Ecto neural progenitor cell (in vitro differentiated cells): Measurements from ENCODE around the gene ZC3H7A.

Source experiments
- DNase-seq: peaks from one replicate; pipeline ENCODE4 v3.0.0-alpha.2; 2018; ENCODE audit warnings: low spot score

The ZC3H7A gene

GRCh38 chr16:11774065-11774626, 22.9 kb downstream of the ZC3H7A start:
- no peak for DNase-seq

GRCh38 chr16:11768849-11769248, 28.2 kb downstream of the ZC3H7A start:
- DNase-seq = no peak

DNA sequence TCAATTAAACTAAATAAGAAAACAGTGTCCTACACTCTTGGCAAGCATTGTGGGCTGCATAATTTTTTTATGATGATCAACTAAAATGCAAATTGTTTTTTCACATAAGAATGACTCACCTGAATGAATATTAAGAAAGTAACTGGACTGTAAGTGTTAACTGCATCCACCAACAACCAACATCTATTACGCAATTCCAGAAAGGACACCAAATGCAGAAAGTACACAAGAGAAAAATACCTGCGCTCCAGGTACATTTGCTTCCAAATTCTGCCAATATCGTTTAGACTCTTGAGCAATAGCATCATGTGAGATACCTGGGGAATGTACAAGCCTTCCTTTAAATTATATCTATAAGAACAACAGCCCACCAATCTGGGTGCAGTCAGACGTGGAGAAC, 34.6 kb downstream of the ZC3H7A start:
- DNase-seq = no peak

- DNase-seq = no peak
Observed at GRCh38 chr16:11759997-11760396, 37.1 kb downstream of the ZC3H7A start.

DNA sequence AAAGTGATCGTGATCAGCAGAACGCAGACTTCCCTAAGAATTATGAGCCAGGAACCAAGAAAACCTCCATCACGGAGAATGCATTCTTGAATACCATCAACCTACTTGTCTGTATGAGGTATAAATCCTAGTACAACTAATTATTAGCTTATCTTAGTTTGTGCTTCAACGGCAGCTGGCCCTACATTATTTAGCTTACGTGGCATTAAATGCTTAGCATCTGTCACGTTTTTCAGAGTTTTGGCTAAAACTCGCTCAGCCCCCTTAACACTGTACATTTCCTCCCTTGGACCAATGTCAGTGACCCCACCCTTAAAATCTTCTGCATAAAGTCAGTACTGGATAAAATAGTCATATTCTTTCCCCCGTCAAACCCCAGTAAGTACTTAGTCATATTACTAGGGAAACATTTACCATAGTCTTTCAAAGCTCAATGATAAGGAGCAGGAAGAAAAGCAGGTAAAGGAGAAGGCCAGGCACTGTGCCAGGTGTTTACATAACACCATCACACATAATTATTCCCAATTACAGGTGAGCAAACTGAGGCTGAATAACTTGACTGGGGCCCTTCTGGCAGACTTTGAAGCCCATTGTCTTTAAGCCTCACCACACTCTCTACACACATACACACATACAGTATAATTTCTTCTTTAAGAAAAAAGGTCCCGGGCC, 37.8 kb downstream of the ZC3H7A start:
- DNase-seq = no peak

DNA sequence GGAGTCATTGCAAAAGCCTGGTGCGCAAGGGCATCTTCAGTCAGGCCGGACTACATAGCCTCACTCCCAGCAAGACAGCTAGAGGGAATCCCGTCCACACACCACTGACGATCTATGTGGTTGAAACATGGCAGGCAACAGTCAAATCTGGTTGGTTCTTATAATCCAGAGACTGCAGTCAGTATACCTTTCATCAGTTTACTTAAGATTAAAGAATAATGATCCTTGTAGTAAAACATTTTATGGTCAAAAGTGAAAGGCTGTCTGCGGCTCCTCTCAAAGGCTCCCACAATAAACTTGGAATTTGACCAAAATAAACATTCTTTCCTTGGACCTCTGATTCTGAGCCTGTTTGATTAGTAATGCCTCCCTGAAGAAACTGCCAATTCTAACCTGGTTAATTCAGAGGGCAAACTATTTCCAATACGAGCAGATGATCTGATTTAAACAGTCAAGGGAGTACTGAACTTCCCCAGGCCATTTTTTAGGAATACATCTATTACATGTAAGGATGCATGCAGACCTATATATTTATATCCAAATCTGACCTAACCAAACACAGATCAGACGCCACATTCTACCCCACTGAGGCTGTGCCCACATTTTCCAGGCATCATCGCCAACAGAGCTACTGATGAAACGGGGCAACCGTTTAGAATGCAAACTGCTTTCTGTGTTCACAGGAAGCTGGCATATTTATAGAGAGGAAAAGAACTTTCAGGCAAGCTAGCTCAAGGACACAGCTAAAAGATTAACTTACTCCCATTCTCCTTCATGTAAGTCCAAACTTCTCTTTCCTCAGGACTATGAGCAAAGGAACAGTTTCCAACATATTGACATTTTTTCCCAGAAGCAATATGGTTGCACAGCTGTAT, 39.1 kb downstream of the ZC3H7A start:
- no peak for DNase-seq

DNA sequence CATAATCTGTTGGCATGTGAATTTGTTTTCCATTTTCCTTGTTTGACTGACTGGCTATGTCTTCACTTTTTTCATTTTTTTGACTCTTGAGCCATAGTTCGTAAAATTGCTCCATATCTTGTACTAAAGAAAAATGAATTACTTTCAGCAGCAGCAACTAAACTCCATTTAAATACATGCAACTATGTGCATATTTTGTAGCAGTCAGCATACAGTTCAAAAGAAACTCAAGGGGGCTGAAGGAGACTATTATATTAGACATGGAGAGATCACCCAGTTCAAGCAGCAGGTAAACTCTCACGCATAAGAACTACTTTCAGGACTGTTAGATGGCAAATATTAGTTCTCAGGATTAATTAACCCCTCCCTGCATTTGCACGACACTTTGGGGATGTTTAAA, 40.8 kb downstream of the ZC3H7A start:
- no peak for DNase-seq

DNA sequence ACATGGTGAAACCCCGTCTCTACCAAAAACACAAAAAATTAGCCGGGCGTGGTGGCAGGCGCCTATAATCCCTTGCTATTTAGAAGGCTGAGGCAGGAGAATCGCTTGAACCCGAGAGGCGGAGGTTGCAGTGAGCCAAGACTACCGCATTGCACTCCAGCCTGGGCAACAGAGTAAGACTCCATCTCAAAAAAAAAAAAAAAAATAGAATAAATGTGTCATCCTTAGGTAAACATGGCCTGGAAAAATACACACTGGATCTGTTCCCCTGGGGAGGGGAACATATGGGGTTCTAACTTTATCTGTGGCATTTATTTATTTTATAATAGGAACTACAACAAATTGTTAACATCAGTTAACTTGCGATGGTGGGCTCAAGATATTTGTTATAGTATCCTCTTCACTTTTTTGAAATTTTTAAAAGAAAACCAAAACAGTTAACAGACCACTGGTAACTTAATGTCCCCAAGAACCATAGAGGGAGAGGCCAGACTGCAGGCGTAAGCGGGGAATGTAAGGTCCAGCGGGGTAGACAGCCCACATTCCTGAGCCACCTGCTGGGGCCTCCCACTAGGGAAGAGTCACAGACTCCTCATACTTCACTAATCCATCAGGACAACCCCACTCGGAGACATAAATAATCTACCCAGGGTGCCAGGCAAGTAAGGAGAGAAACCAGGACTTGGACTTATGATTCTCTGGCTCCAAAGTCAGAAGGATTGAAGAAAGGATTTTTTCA, 41.9 kb downstream of the ZC3H7A start:
- DNase-seq = no peak

- DNase-seq = no peak
Observed at GRCh38 chr16:11752856-11753255, 44.2 kb downstream of the ZC3H7A start.

DNA sequence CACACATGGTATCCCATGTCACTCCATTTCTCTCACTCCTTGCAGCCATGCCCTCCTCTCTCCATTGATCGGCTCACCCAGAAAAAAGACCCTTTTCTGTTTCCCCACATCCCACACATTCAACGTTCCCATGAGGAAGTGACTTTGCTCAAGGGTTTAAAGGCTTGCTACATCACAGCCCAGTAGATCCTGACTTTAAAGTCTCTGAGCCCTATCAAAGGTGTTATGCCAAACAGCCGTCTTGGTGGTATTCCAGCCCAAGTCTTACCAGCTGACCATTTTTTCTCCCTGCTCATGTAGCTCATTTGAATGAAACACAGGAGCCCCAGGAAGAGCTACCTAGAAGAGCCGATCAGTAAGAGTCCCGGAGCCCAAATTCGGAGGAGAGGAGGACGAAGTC, 47.0 kb downstream of the ZC3H7A start:
- DNase-seq = no peak

DNA sequence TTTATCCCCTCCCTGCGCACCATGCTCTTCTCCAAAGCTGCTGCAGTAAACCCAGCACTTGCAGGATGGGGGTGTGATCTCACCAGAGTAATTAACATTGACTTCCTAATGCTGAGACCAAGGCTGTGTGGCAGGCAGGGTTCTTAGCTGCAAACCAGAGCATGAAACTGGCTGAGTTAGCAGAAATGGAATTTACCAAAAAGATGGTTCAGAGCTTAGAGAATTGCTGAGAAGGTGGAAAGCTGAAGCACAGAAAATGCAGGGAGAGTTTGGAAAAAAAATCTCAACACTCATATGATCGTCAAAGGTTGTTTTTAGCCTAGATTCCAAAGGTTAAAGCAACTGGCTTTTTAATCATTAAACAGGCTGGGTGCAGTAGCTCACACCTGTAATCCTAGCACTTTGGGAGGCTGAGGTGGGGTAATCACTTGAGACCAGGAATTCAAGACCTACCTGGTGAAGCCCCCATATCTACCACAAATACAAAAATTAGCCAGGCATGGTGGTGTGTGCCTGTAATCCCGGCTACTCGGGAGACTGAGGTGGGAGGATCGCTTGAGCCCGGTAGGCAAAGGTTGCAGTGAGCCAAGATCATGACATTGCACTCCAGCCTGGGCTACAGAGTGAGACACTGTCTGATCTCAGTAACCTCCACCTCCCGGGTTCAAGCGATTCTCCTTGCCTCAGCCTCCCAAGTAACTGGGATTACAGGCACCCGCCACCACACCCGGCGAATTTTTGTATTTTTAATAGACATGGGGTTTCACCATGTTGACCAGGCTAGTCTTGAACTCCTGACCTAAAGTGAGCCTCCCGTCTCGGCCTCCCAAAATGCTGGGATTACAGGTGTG, 48.4 kb downstream of the ZC3H7A start:
- no peak for DNase-seq

GRCh38 chr16:11747949-11748403, 49.1 kb downstream of the ZC3H7A start:
- no peak for DNase-seq

DNA sequence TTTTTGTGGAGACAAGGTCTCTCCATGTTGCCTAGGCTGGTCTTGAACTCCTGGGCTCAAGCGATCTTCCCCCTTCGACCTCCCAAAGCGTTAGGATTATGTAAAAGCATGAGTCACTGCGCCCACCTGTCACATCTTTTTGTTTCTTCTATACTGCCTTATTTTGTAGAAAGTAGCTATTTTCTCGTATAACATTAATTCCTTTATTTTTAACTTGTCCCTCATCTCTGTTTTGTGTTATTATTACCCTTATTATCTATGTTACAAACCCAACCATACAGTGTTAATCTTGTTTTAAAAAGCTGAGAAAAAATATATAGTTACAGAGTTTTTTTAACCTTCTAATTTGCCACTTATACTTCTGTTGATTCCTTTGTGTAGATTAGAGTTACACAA, 53.0 kb downstream of the ZC3H7A start:
- no peak for DNase-seq

GRCh38 chr16:11743308-11744074, 53.6 kb downstream of the ZC3H7A start:
- DNase-seq = peak; percentile 41

DNA sequence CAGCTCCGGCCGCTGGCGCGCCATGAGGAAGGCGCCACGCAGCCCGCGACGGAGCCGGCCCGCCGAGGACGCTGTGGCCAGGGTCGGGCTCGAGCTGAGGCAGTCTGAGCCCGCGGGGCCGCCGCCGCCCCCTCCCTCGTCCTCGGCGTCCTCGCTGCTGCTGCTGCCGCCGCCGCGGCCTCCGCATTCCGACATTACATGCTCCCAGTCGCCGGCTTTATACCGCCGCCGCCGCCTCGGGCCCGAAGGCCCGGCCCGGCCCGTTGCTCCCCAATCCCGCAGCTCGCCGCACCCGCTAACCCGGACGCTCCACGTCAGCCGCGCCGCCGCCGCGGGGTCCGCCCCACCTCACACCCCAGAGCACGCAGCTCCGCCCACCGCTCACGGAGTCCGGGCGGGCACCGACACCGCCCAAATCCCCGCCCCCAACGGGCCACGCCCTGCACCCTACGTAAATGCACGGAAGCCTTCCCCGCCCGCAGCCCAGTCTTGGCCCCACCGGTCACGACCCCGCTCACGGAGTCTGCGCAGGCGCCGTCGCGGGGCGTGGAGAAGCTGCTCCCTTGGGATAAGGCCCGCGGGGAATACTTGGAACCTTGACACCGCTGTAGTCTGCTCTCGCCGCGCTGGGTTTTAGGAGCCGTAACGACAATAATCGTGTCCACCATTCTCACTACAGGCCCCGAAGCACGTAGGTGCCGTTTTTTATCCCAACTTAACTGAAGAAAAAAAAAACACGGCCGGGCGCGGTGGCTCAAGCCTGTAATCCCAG, 54.3 kb downstream of the ZC3H7A start, which contains the start of gene TXNDC11:
Gene TXNDC11, minus strand, starts transcription at position 322 of the 772 bp plus-strand sequence. Its CDS starts 127 bp downstream, at position 195.
- peak; percentile 99 for DNase-seq

DNA sequence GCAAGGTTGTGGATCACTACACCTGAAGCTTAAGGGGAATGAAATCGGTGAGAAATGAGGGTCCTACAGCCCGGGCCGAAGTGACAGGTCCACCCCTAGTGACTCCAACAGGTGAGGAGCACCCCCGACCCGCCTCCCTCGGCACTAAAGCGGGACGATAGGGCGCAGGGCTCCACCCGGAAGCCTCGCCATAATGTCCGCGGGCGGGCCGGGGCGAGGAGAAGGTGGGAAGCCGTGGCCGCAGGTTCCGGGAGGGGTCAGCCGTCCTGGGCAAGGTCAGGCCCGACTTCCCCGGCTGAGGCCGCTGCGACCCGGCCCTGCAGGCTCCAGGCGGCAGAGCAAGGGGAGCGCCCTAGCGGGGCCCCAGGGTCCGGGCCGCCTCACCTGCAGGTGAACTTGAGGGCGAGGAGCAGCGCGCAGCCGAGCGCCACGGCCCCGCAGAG, 54.9 kb downstream of the ZC3H7A start:
- DNase-seq = no peak

DNA sequence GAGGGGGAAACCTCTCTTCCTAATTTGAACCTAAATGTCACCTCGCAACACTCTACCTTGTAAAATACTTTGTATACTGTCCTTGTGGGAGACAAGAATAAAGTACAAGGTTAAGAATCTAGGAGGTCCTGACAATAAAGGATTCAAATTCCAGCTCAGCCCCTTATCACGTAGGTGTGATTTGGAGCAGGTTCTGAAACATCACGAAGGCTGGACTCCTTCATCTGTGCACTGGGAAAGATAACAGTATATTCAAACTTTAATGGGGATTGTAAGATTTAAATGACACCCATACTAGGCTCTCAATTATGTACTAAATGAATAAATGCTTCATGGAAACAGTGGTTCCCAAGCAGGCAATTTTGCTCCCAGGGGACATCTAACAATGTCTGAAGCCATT, 56.5 kb downstream of the ZC3H7A start:
- no peak for DNase-seq

- DNase-seq = no peak
Observed at GRCh38 chr16:11738742-11739544, 58.1 kb downstream of the ZC3H7A start.

DNA sequence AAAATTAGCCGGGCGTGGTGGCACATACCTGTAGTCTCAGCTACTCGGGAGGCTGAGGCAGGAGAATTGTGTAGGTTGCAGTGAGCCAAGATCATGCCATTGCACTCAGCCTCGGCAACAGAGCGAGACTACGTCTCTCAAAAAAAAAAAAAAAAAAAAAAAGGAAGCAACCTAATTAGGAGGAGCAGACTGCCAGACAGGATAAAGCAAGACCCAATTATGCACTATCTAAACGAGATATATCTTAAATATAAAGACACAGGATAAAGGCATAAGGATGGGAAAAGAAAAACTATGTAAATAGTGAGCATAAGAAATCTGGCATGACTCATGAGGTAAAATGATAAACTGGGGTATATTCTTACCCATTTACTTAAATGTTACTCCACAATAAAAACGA, 59.3 kb downstream of the ZC3H7A start:
- DNase-seq = no peak
